NB4 (cell line): ENCODE results near the gene ECT2L.

Source experiments
- CTCF ChIP-seq: IDR thresholded peaks from one replicate; pipeline ENCODE4 v1.5.1; 2012; ENCODE audit warnings: low read depth, low read length
- MAX ChIP-seq: IDR thresholded peaks from 2 replicates; pipeline ENCODE4 v1.6.1; 2011; ENCODE audit warnings: low read depth, low read length
- POLR2A ChIP-seq: IDR thresholded peaks from 2 replicates; pipeline ENCODE4 v1.6.1; 2011; ENCODE audit warnings: mild to moderate bottlenecking; ENCODE audit not compliant: insufficient read length; ENCODE audit errors: extremely low read depth

GRCh38 chr6:138769102-138769676 is 26.7 kb upstream of the ECT2L start:
- TF ChIP-seq CTCF (no peak), POLR2A (no peak), MAX (no peak)
